C1 segment of cervical spinal cord (tissue), 14 donors: ENCODE results near the gene FAM193A.
"Not testable (repeated sequence)": the region's sequence is repeated elsewhere in the genome, so short reads cannot be mapped to it uniquely, and the experiment has no call there.

ENCODE experiments used
- DNase-seq, 14 donors: peaks; one replicate each; lab custom pipeline; 2025; lab: John Stamatoyannopoulos, UW

Gene FAM193A

GRCh38 chr4:2723751-2724150 lies 187.3 kb downstream of the FAM193A start:
- no peak for DNase-seq

- DNase-seq: no peak
Observed at GRCh38 chr4:2725380-2725779, 188.9 kb downstream of the FAM193A start.

GRCh38 chr4:2726881-2727280 lies 190.4 kb downstream of the FAM193A start:
- not testable (repeated sequence) for DNase-seq

- no peak for DNase-seq
Observed at GRCh38 chr4:2728221-2728620, 191.8 kb downstream of the FAM193A start.

GRCh38 chr4:2728806-2729532 lies 192.5 kb downstream of the FAM193A start:
- DNase-seq: no peak

- no peak for DNase-seq
Observed at GRCh38 chr4:2729533-2729875, 193.1 kb downstream of the FAM193A start.

GRCh38 chr4:2731907-2732317 lies 195.5 kb downstream of the FAM193A start:
- DNase-seq: no peak

GRCh38 chr4:2732526-2732925 lies 196.1 kb downstream of the FAM193A start:
- no peak for DNase-seq

- no peak for DNase-seq
Observed at GRCh38 chr4:2733001-2733843, 196.8 kb downstream of the FAM193A start.

- DNase-seq: no peak
Observed at GRCh38 chr4:2733844-2734574, 197.6 kb downstream of the FAM193A start.

GRCh38 chr4:2734612-2735011 lies 198.2 kb downstream of the FAM193A start:
- no peak for DNase-seq

GRCh38 chr4:2735869-2736268 lies 199.4 kb downstream of the FAM193A start:
- DNase-seq: no peak

- not testable (repeated sequence) for DNase-seq
Observed at GRCh38 chr4:2738296-2738695, 201.8 kb downstream of the FAM193A start.

- DNase-seq: no peak
Observed at GRCh38 chr4:2741626-2742025, 205.2 kb downstream of the FAM193A start.

- DNase-seq: no peak
Observed at GRCh38 chr4:2742081-2742822, 205.8 kb downstream of the FAM193A start.

GRCh38 chr4:2742823-2743517 lies 206.5 kb downstream of the FAM193A start:
- DNase-seq: no peak

GRCh38 chr4:2743518-2744445 lies 207.3 kb downstream of the FAM193A start:
- DNase-seq: no peak

- DNase-seq: peak in 1 of 14 donors; percentile 36
Observed at GRCh38 chr4:2744576-2745270, 208.3 kb downstream of the FAM193A start.

- DNase-seq: no peak
Observed at GRCh38 chr4:2745516-2745915, 209.1 kb downstream of the FAM193A start.
